ENCODE measurements around the gene DENND2A.
"Not testable (repeated sequence)": the region's sequence is repeated elsewhere in the genome, so short reads cannot be mapped to it uniquely, and the experiment has no call there.

The DENND2A gene

DNA sequence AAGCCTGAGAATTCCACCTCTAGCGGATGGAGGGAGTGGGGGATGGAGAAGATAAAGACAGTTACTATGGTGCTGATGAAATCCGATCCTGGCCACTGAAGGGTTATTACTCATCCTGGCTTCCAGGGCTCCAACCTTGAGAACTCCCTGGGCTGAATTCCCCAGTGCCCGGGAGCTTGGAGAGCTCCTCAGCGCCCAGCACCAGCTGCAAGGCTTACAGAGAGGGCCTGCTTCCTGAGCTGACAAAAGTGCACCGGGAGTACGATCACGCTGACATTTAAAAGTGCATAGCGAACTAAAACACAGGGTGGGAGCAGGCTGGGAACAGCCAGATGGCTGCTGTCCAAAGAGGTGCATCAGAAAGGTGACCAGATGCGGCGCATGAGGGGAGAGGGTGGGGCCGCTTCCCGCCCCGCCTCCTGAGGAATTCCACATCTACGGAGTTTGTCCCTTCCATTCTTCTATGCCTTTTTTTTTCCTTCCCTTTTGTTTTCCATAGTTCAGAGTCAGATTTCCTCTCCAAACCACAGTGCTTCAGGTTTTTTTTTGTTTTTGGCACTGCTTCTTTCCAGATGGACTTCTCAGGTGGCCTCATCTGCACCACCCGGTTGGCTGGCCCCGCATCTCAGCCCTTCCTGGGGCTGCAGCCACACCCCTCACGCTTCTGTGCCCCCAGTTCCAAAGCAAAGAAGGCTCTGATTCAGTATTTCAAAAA is 98.9 kb downstream of the DENND2A start:
- DNase-seq = no peak

- DNase-seq = no peak
These were observed 99.5 kb downstream of the DENND2A start for GRCh38 chr7:140541176-140541512.

- DNase-seq = no peak
These were observed 100.4 kb downstream of the DENND2A start for GRCh38 chr7:140540136-140540777.

DNA sequence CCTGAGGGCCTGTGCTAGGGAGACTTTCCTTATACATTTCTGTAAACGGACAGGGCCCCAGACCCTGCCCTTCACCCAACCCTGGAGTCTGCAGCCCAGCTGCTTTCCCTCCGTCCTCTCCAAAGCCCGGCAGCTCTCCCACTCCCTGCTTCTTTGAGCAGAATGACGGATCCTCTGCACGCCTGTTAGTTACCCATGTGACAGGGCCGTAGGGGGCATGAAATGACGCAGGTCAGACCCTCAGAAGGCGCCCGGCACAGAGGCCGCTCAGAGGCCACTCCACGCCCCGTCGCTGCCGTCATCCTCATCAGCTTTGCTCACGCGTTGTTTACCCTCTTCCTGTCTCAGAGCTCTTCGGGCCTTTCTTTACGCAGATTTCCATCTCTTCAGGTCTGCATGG is 101.2 kb downstream of the DENND2A start:
- no peak for DNase-seq

GRCh38 chr7:140537750-140538482 is 102.7 kb downstream of the DENND2A start:
- no peak for DNase-seq

- no peak for DNase-seq
These were observed 105.9 kb downstream of the DENND2A start for GRCh38 chr7:140534743-140535142.

DNA sequence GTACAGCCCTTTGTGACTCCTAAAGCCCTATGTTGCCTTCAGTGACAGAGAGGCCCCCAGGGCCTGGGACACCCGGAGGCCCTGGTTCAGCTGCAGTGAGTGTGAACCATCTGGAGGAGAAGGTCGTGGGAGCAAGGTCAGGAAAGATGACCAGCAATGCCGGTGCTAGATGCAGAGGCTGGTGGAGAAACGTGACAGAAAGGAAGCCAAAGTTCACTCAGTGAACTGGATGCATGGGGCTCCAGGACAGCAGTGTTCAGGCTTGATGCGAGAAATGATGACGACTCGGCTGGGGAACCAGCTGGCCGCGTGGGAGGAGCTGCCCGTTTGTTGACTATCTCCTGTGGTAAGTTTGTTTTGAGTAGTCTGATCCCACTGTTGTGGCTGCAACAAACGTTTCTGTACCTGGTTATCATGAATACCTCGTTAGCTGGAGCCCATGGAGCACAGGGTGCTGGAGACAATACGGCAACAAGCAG is 107.2 kb downstream of the DENND2A start:
- DNase-seq = no peak

DNA sequence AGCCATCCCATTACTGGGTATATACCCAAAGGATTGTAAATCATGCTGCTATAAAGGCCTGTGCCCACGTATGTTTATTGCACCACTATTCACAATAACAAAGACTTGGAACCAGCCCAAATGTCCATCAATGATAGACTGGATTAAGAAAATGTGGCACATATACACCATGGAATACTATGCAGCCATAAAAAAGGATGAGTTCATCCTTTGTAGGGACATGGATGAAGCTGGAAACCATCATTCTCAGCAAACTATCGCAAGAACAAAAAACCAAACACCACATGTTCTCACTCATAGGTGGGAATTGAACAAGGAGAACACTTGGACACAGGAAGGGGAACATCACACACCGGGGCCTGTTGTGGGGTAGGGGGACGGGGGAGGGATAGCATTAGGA is 111.2 kb downstream of the DENND2A start:
- DNase-seq = not testable (repeated sequence)

DNA sequence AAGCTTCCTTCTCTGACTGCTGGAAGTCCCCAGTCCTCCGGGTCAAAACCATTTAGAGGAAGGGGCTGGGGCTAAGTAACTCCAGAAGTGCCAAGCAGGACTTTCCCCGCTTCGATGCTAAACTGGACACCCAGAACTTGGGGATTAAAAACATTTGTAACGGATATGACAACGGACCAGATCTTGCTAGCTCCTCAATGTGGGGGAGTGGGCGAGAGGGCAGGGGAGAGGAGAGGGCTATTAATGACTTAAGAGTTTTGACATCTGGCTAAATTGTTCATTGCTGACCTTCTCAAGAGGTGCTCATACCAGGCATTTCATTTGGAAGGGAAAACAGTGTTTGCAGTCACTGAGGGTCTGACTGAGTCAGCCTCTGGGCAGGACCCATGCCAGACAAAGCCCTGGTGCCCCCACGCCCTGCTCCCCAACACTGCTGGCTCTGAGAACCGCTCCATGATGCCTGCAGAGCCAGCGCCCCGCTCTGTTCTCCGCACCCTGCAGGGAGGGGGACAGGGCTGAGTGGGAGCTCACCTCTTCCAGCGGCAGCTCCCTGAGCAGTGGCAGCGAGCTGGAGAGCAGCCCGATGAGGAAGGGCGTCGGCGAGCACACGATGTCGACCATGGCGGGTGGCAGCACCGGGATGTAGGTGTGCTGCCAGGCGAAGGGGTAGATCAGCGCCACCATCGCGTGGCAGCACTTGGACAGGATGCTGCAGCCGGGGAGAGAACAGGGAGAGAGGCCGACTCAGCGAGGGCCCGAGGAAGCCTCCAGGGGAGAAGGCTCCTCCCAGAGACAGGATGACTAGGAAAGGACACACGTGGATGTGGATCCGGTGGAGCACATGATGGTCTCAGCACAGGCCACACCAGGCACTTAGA is 113.6 kb downstream of the DENND2A start:
- no peak for DNase-seq

GRCh38 chr7:140526214-140526613 is 114.4 kb downstream of the DENND2A start:
- no peak for DNase-seq

GRCh38 chr7:140525743-140526142 is 114.9 kb downstream of the DENND2A start:
- peak; percentile 61 for DNase-seq

GRCh38 chr7:140521421-140521820 is 119.2 kb downstream of the DENND2A start:
- no peak for DNase-seq

DNA sequence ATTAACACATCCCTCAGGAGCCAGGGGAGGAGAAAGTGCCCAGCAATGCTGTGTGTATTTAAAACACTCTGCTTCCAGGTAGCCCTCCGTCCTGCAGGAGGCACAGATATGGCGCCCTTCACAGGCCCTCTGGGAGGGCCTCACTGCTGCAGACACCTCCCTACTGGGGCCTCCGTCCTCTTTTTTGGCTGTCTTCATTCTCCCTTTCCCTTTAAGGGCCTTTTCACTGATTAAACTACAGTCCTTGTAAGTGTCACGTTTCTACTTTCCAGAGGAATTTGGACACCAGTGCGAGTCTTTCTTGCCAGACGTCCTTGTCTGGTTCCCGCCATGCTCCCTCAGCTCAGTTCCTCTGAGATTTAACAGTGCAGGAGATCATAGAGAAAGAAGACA is 121.6 kb downstream of the DENND2A start:
- no peak for DNase-seq

DNA sequence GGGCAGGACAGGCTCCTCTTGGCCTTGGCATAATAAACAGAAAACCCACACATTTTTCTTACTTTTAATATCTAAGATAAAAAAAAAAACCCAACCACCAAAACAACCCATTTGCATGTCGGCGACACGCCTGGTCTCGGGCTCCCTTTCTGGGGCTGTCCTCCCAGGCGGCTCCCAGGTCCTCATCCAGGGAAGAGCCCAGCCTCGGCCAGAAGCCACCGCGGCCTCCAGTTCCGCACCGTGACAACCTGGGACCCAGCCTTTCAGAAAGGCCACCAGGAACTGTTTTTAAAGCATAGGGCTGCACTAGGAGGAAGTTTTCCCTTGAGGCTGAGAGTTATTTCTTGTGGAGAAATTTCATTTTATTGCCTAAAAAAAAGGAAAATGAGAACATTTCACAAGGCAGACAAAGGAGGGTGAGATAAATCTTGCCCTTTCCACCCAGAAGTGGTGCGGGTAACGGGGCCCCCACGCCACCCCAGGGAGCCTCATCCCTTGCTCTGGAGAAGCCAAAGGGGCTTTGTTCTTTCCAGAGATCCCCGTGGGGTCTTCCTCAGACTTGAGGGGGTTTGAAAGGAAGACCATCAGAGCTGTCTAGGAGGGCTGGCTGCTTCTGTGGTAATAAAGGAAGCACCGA is 122.1 kb downstream of the DENND2A start:
- DNase-seq = no peak

DNA sequence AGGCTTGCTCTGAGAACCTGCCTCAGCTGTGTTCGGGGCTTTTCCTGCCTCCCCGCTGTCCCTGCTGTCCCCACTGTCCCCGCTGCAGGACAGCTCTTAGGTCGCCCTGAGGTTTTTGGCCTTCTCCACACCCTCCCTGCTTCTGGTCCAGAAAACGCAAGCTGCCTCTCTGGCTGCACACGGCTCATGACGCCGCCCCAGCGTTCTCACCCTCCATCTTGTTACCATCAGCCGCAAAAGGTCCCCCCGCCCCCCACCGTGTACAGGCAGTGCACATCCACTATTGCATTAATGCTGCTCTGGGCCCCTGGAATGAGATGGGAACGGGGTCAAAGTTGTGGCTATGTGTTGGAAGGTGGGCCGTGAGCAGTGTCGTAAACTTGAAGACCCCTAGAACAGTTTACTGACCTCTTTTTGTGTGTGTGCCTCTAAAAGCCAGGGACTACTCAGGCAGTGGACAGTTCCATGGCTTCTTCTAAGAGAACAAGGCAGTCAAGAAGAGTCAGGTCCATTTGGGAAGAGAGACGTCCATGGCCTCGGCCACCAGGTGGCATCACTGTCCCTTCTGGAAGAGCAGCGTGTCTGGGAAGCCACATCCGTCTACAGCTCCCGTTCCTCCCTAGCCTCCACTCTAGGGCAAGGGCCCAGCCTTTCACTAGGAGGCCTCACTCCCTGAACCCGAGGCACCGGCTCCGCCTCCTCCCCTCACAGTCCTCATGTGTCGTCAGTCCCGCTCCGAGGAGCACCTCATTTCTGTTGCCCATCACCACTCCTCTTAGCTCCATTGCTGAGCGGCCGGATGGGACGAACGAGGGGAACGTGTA is 122.9 kb downstream of the DENND2A start:
- DNase-seq = peak; percentile 83

DNA sequence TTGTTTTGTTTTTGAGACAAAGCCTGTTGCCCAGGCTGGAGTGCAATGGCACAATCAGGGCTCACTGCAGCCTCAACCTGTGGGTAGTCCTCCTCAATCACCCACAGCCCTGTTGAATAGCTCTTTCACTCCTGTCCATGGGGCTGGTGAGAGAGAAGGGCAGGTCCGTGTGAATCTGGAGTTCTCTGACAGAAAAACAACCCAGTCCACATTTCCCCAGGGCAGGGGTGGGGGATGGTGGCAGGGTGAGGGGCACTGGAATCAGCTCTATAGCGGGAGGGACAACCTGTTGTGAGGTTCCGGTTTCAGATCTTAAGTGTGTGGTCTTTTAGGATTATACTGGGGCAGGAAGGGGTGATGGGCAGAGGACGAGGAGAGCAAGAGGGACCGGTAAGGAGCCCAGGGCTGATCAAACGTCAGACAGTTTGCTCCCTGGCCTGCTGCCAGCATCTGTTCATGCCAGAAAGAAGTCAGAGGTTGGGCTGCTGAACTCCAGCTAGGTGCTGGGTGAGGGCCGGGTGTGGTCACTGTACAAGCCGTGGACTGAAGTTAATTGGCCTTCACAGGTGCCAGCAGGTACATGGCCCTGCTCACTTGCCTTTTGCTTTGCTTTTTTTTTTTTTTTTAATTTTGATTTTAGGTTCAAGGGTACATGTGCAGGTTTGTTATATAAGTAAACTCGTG is 128.2 kb downstream of the DENND2A start:
- DNase-seq = no peak

DNA sequence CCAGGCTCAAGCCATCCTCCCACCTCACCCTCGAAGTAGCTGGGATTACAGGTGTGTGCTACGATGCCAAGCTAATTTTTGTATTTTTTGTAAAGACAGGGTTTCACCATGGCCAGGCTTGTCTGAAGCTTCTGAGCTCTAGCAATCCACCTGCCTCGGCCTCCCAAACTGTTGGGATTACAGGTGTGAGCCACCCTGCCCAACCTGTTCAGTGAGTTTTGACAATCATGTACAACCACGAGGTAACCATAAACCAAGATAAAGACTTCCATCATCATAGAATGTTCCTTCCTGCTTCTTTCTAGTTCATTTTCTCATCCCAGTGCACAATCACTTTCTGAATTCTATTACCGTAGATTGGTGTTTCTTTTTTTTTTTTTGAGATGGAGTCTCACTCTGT is 130.8 kb downstream of the DENND2A start:
- DNase-seq = no peak

DNA sequence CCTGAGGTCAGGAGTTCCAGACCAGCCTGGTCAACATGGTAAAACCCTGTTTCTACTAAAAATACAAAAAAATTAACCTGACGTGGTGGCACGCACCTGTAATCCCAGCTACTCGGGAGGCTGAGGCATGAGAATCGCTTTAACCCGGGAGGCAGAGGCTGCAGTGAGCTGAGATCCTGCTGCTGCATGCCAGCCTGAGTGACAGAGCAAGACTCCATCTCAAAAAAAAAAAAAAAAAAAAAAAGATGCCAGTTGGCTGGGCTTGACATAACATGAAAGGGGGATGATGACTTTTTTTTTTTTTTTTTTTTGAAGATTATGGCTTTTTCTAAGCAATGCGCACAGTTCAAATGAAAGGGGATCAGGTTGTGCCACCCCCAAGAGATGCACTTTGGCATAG is 133.1 kb downstream of the DENND2A start:
- not testable (repeated sequence) for DNase-seq

DNA sequence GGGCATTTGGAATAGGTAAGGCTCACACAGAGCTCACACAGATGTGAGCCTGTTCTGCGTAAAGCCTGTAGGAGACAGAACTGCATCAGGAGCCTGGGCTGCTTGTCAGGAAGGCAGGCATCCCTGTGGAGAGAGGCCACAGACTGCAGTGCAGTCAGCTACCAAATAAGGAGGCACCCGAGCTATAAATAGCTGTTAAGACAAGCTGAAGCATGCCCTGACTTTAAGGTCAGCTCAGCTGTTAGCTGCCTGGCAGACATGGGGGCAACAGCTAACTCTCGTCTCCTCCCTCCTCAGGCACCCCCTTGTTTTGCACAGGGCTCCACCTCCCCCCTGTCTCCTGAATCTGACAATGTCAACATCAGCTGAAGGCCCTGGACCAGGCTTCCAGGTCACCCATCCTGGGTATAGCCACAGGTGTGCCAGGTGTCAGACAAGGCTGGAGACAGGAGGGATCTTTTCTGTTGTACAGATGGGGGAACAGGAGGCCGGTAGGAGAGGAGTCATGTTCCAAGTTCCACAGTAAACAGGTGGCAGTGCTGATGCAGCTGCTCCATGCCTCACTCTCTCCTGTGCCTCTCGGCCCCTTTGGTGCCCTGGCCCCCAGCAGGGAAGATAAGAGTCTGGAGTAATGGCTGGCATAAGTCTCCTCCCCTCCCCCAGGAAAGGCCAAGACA is 133.7 kb downstream of the DENND2A start:
- DNase-seq = no peak

- no peak for DNase-seq
These were observed 138.6 kb downstream of the DENND2A start for GRCh38 chr7:140501966-140502365.
